DMS79 treated with DMSO at 0.1 percent for 48 hours (cell line): Measurements from ENCODE around the gene GLIPR1.
"Not testable (repeated sequence)": the region's sequence is repeated elsewhere in the genome, so short reads cannot be mapped to it uniquely, and the experiment has no call there.

Source experiments
- DNase-seq: peaks from one replicate; lab custom pipeline; 2025; lab: John Stamatoyannopoulos, UW

GLIPR1 gene

GRCh38 chr12:75480469-75480949 lies at the start of gene GLIPR1:
Gene GLIPR1 (plus strand): TSS chr12:75480755. CDS start chr12:75480881, 126 bp downstream.
- no peak for DNase-seq

GRCh38 chr12:75432924-75433323 lies 47.6 kb upstream of the GLIPR1 start:
- no peak for DNase-seq

GRCh38 chr12:75437564-75437963 lies 43.0 kb upstream of the GLIPR1 start:
- DNase-seq: no peak

GRCh38 chr12:75438059-75438754 lies 42.3 kb upstream of the GLIPR1 start:
- DNase-seq: no peak

GRCh38 chr12:75439048-75439447 lies 41.5 kb upstream of the GLIPR1 start:
- DNase-seq: no peak

GRCh38 chr12:75439930-75440329 lies 40.6 kb upstream of the GLIPR1 start:
- no peak for DNase-seq

GRCh38 chr12:75441687-75442449 lies 38.7 kb upstream of the GLIPR1 start:
- DNase-seq: not testable (repeated sequence)

- not testable (repeated sequence) for DNase-seq
These were observed 38.1 kb upstream of the GLIPR1 start for GRCh38 chr12:75442454-75442853.

GRCh38 chr12:75443709-75444108 lies 36.8 kb upstream of the GLIPR1 start:
- DNase-seq: no peak

- no peak for DNase-seq
These were observed 36.0 kb upstream of the GLIPR1 start for GRCh38 chr12:75444429-75445136.

GRCh38 chr12:75445137-75445507 lies 35.4 kb upstream of the GLIPR1 start:
- not testable (repeated sequence) for DNase-seq

GRCh38 chr12:75446857-75447256 lies 33.7 kb upstream of the GLIPR1 start:
- no peak for DNase-seq

GRCh38 chr12:75447691-75448393 lies 32.7 kb upstream of the GLIPR1 start:
- no peak for DNase-seq

- no peak for DNase-seq
These were observed 27.8 kb upstream of the GLIPR1 start for GRCh38 chr12:75452675-75453330.

- no peak for DNase-seq
These were observed 24.7 kb upstream of the GLIPR1 start for GRCh38 chr12:75455839-75456238.

GRCh38 chr12:75457191-75457590 lies 23.4 kb upstream of the GLIPR1 start:
- no peak for DNase-seq

GRCh38 chr12:75457866-75458265 lies 22.7 kb upstream of the GLIPR1 start:
- not testable (repeated sequence) for DNase-seq

- DNase-seq: no peak
These were observed 20.8 kb upstream of the GLIPR1 start for GRCh38 chr12:75459755-75460154.

GRCh38 chr12:75460204-75460603 lies 20.4 kb upstream of the GLIPR1 start:
- no peak for DNase-seq

GRCh38 chr12:75471902-75472890 lies 8.4 kb upstream of the GLIPR1 start:
- DNase-seq: no peak
